H1 (cell line): ENCODE measurements around the gene TINAGL1. TPM values are rescaled to one million over a fixed set of nuclear protein-coding genes. Genes with fewer than 3 reads are reported as not detected.

Experiments
- CTCF ChIA-PET: fragments of 300-600 bp; sonication (Branson Sonifier 250); formaldehyde crosslinking; loops from one replicate; lab custom pipeline; 2021; ENCODE audit not compliant: partially characterized antibody; lab: Charles Lee
- POLR2A ChIA-PET: fragments of 300-600 bp; sonication (Branson Sonifier 250); formaldehyde crosslinking; loops from one replicate; lab custom pipeline; 2021; ENCODE audit warnings: inconsistent platforms; ENCODE audit not compliant: partially characterized antibody; lab: Charles Lee
- DNase-seq, 2 experiments: peaks; one replicate each; pipeline versions ENCODE4 v3.0.0 to v3.0.0-alpha.2; 2010 to 2022; ENCODE audit warnings: low spot score in 2 of 2, low read depth in 1 of 2, mixed read lengths in 1 of 2
- FAIRE-seq: peaks from 2 replicates; lab custom pipeline; 2011; peaks lifted over from hg19 to GRCh38; lab: Jason Lieb, UNC
- H2AFZ ChIP-seq: 2 replicates; pipeline ENCODE4 v1.8.1; 2012; ENCODE audit warnings: low read length, inconsistent platforms
- H2AK5ac ChIP-seq: 2 replicates; pipeline ENCODE4 v1.6.1; 2013; ENCODE audit warnings: low read depth, low read length
- H2BK120ac ChIP-seq: replicated peaks from 2 replicates; pipeline ENCODE3; 2013; ENCODE audit warnings: low read depth, low read length, inconsistent platforms
- H2BK12ac ChIP-seq: 2 replicates; pipeline ENCODE4 v1.6.1; 2013; ENCODE audit warnings: low read depth, low read length
- H2BK15ac ChIP-seq: 2 replicates; pipeline ENCODE4 v1.6.1; 2013; ENCODE audit warnings: low read length
- H2BK20ac ChIP-seq: 2 replicates; pipeline ENCODE4 v1.6.1; 2013; ENCODE audit warnings: low read length
- H2BK5ac ChIP-seq: 2 replicates; pipeline ENCODE4 v1.6.1; 2013; ENCODE audit warnings: low read depth, low read length
- H3K14ac ChIP-seq: 2 replicates; pipeline ENCODE4 v1.6.1; 2013; ENCODE audit warnings: inconsistent platforms; ENCODE audit not compliant: insufficient read length
- H3K18ac ChIP-seq: 2 replicates; pipeline ENCODE4 v1.6.1; 2013; ENCODE audit warnings: low read length; ENCODE audit errors: extremely low read depth
- H3K23ac ChIP-seq: 2 replicates; pipeline ENCODE4 v1.6.1; 2013; ENCODE audit warnings: inconsistent platforms; ENCODE audit not compliant: insufficient read length
- H3K23me2 ChIP-seq: 2 replicates; pipeline ENCODE4 v1.6.1; 2013; ENCODE audit warnings: low read depth, low read length
- H3K27ac ChIP-seq: 2 replicates; pipeline ENCODE4 v1.6.1; 2011; ENCODE audit warnings: low read depth, low read length, inconsistent platforms
- H3K27me3 ChIP-seq, 4 experiments: replicated peaks in 1 of 4; 1 replicate in 1 of 4; 2 replicates in 3 of 4; pipeline versions ENCODE4 v1.6.1 to v1.8.1; 2011 to 2013; ENCODE audit warnings: low read length in 3 of 4, mild to moderate bottlenecking in 3 of 4, inconsistent platforms in 2 of 4, mixed read lengths in 2 of 4, moderate library complexity in 1 of 4; ENCODE audit not compliant: control insufficient read depth in 3 of 4, insufficient read depth in 3 of 4; ENCODE audit errors: extremely low read depth in 1 of 4
- H3K36me3 ChIP-seq, 4 experiments: 2 replicates each; pipeline versions ENCODE4 v1.6.1 to v1.8.1; 2011 to 2013; ENCODE audit warnings: mild to moderate bottlenecking in 4 of 4, low read length in 3 of 4, moderate library complexity in 2 of 4, control low read depth in 1 of 4, inconsistent platforms in 1 of 4; ENCODE audit not compliant: insufficient read depth in 4 of 4, control insufficient read depth in 2 of 4
- H3K4ac ChIP-seq: replicated peaks from 2 replicates; pipeline ENCODE3; 2013; ENCODE audit warnings: low read length, low read depth, mixed read lengths, inconsistent platforms; ENCODE audit not compliant: insufficient read length
- H3K4me1 ChIP-seq, 4 experiments: replicated peaks in 1 of 4; 1 replicate in 1 of 4; 2 replicates in 3 of 4; pipeline versions ENCODE4 v1.6.1 to v1.8.1; 2011 to 2013; ENCODE audit warnings: low read length in 3 of 4, inconsistent platforms in 2 of 4, mixed read lengths in 1 of 4; ENCODE audit not compliant: insufficient read depth in 4 of 4, control insufficient read depth in 3 of 4
- H3K4me2 ChIP-seq, 2 experiments: 2 replicates each; pipeline versions ENCODE4 v1.6.1 to v1.8.1; 2011 to 2013; ENCODE audit warnings: low read depth in 2 of 2, low read length in 2 of 2, control low read depth in 1 of 2, inconsistent platforms in 1 of 2, mild to moderate bottlenecking in 1 of 2; ENCODE audit not compliant: insufficient read depth in 1 of 2
- H3K4me3 ChIP-seq, 4 experiments: fragments of 200-600, 300-600 bp in 1 of 4; sonication (generic), shearing (Covaris generic), sonication (Bioruptor Twin) in 1 of 4; 2 replicates each; pipeline versions ENCODE4 v1.5.1 to v1.8.1; 2011 to 2016; ENCODE audit warnings: low read length in 4 of 4, low read depth in 3 of 4, control low read depth in 2 of 4, inconsistent platforms in 2 of 4, mild to moderate bottlenecking in 2 of 4, mixed read lengths in 1 of 4, moderate library complexity in 1 of 4; ENCODE audit not compliant: insufficient read depth in 2 of 4; ENCODE audit errors: extremely low read depth in 1 of 4
- H3K56ac ChIP-seq: replicated peaks from 2 replicates; pipeline ENCODE3; 2013; ENCODE audit warnings: low read depth, mild to moderate bottlenecking, mixed read lengths, low read length, inconsistent platforms; ENCODE audit not compliant: insufficient read length
- H3K79me1 ChIP-seq: 2 replicates; pipeline ENCODE4 v1.6.1; 2013; ENCODE audit warnings: low read depth, low read length, control low read depth
- H3K79me2 ChIP-seq, 2 experiments: 2 replicates each; pipeline versions ENCODE4 v1.6.1 to v1.8.1; 2012 to 2013; ENCODE audit warnings: low read length in 2 of 2, mild to moderate bottlenecking in 2 of 2, inconsistent platforms in 1 of 2; ENCODE audit not compliant: insufficient read depth in 2 of 2, control insufficient read depth in 1 of 2
- H3K9ac ChIP-seq, 4 experiments: replicated peaks in 1 of 4; 1 replicate in 1 of 4; 2 replicates in 3 of 4; pipeline versions ENCODE4 v1.6.1 to v1.8.1; 2011 to 2013; ENCODE audit warnings: low read depth in 3 of 4, low read length in 3 of 4, control low read depth in 2 of 4, mild to moderate bottlenecking in 2 of 4, moderate library complexity in 2 of 4, inconsistent platforms in 1 of 4; ENCODE audit errors: extremely low read depth in 1 of 4
- H3K9me3 ChIP-seq, 2 experiments: 2 replicates each; pipeline versions ENCODE4 v1.6.1 to v1.8.1; 2012 to 2013; ENCODE audit warnings: mild to moderate bottlenecking in 2 of 2, moderate library complexity in 2 of 2, control low read depth in 1 of 2, inconsistent platforms in 1 of 2, low read depth in 1 of 2, low read length in 1 of 2, mixed read lengths in 1 of 2; ENCODE audit not compliant: insufficient read depth in 2 of 2
- H4K20me1 ChIP-seq, 2 experiments: replicated peaks in 1 of 2; 2 replicates each; pipeline versions ENCODE3 to v1.8.1; 2011 to 2013; ENCODE audit warnings: inconsistent platforms in 2 of 2, low read length in 2 of 2, mild to moderate bottlenecking in 1 of 2; ENCODE audit not compliant: insufficient read depth in 2 of 2, control insufficient read depth in 1 of 2
- H4K5ac ChIP-seq: 2 replicates; pipeline ENCODE4 v1.6.1; 2013; ENCODE audit warnings: low read length, low read depth, mixed read lengths, inconsistent platforms; ENCODE audit not compliant: insufficient read length
- H4K8ac ChIP-seq: 2 replicates; pipeline ENCODE4 v1.8.0; 2013; ENCODE audit warnings: mild to moderate bottlenecking, moderate library complexity, low read length, inconsistent platforms; ENCODE audit not compliant: insufficient read depth; ENCODE audit errors: extremely low read depth
- H4K91ac ChIP-seq: replicated peaks from 2 replicates; pipeline ENCODE3; 2013; ENCODE audit warnings: low read length, mixed read lengths, inconsistent platforms; ENCODE audit not compliant: insufficient read length
- FOSL1 ChIP-seq: IDR thresholded peaks from 2 replicates; pipeline ENCODE4 v1.6.1; 2011; ENCODE audit warnings: mild to moderate bottlenecking, low read depth, low read length, moderate library complexity; ENCODE audit not compliant: insufficient read depth
- KDM1A ChIP-seq: fragments of 200-600, 300-600 bp; sonication (generic); IDR thresholded peaks from 2 replicates; pipeline ENCODE4 v1.7.1; 2016; ENCODE audit warnings: mild to moderate bottlenecking, low read length, borderline replicate concordance
- KDM5A ChIP-seq: fragments of 200-600 bp; IDR thresholded peaks from 2 replicates; pipeline ENCODE4 v1.7.1; 2012; ENCODE audit warnings: mild to moderate bottlenecking, low read length, inconsistent platforms, mixed read lengths
- MAX ChIP-seq: IDR thresholded peaks from 2 replicates; pipeline ENCODE4 v1.6.1; 2012; ENCODE audit warnings: inconsistent platforms
- NRF1 ChIP-seq: IDR thresholded peaks from 2 replicates; pipeline ENCODE4 v1.6.1; 2011; ENCODE audit warnings: mild to moderate bottlenecking, low read depth, low read length, improper control_type of control experiment
- SIN3A ChIP-seq, 2 experiments: IDR thresholded peaks in 1 of 2; conservative IDR thresholded peaks in 1 of 2; 2 replicates each; pipeline ENCODE4 v1.6.1; 2011 to 2012; ENCODE audit warnings: low read length in 2 of 2, improper control_type of control experiment in 1 of 2, low read depth in 1 of 2, mild to moderate bottlenecking in 1 of 2
- SIRT6 ChIP-seq: IDR thresholded peaks from one replicate; pipeline ENCODE4 v1.7.1; 2012; ENCODE audit warnings: low read length, inconsistent platforms
- SRF ChIP-seq: IDR thresholded peaks from 2 replicates; pipeline ENCODE4 v1.6.1; 2011; ENCODE audit warnings: mild to moderate bottlenecking, low read depth, low read length, moderate library complexity
- WGBS, 2 experiments: shearing (Covaris generic) in 1 of 2; methylation state at CpG; one replicate each; pipeline versions ENCODE4 v1.1.6 to v1.1.7; 2013 to 2015; ENCODE audit warnings: low lambda C conversion rate in 2 of 2, mixed read lengths in 2 of 2, inconsistent platforms in 1 of 2, low coverage in 1 of 2, missing lambda C conversion rate in 1 of 2; ENCODE audit not compliant: insufficient replicate concordance in 2 of 2, insufficient coverage in 1 of 2, insufficient read length in 1 of 2; ENCODE audit errors: extremely low coverage in 1 of 2, missing lambda C conversion rate in 1 of 2; 5-methylcytosine and 5-hydroxymethylcytosine counted together
- polyA plus RNA-seq, 7 experiments: library from polyadenylated mRNA; depleted of rRNA in 3 of 7; stranded (reverse) in 5 of 7; unstranded in 2 of 7; fragments of >200 nt in 5 of 7; fragments of 200-250 nt in 2 of 7; gene quantifications; 1 replicate in 5 of 7; 2 replicates in 1 of 7; 4 replicates in 1 of 7; pipeline versions ENCODE4 v1.2.1 to v1.2.3, GENCODE V29; 2011 to 2013; ENCODE audit warnings: missing spikeins in 2 of 7, mixed read lengths in 2 of 7
- total RNA-seq: library from RNA; stranded (reverse); fragmentation: NEBNext Ultra II Directional; extraction: Animal tissue kit (Norgen Biotek cat#: 25700); gene quantifications from 2 replicates; pipeline ENCODE4 v1.2.1, GENCODE V29; 2021

Gene TINAGL1
- total and polyA plus RNA-seq, 2 of the 8 experiments (the other 6 are each of a cell fraction or from before 2014, with no cell fraction given), result 11.2 to 21.7 TPM

- Histone ChIP-seq H3K23me2 (no peaks in the 10 kb centered on the region), H4K20me1 (no peaks in the 10 kb centered on the region), H3K9ac (no peak overlapping the region), H3K27me3 (no peaks in the 10 kb centered on the region; a peak in 1 of 7 replicates), H3K36me3 (no peaks in the 10 kb centered on the region), H3K79me2 (no peaks in the 10 kb centered on the region), H3K27ac (no peak overlapping the region), H3K9me3 (no peaks in the 10 kb centered on the region), H3K4me3 (no peak overlapping the region), H3K18ac (no peak overlapping the region), H3K23ac (no peak overlapping the region), H3K4ac (no peak overlapping the region), H3K4me1 (peaks cover 0 to 3% (median 2%) of the 10 kb centered on the region in 4 experiments; a peak in 4 of 7 replicates), H3K79me1 (no peaks in the 10 kb centered on the region), H3K4me2 (no peak overlapping the region), H4K5ac (no peak overlapping the region), H2AK5ac (no peak overlapping the region), H2AFZ (no peak overlapping the region), H4K8ac (no peak overlapping the region), H4K91ac (no peak overlapping the region), H2BK5ac (no peak overlapping the region), H3K56ac (no peak overlapping the region), H2BK120ac (no peak overlapping the region), H3K14ac (no peak overlapping the region), H2BK12ac (0 out of 2 replicates have a peak overlapping the region, but pooled peaks have one; percentile 1), H2BK20ac (no peak overlapping the region), H2BK15ac (no peak overlapping the region)
- DNase-seq (peak in 1 of 2 experiments; percentile 32), FAIRE-seq (no peak)
- 84% methylated on average over 11 of the region's 11 CpGs; no CpG with 5 or more reads in 1 of the 2 experiments for WGBS, 2 experiments
- ChIA-PET CTCF (interaction anchor here (0.8 to 2.9 kb wide), 13 partner anchors 10 to 219 kb away, joined by 3 to 9 read pairs (median 4); partner anchors contain the start of gene HCRTR1), POLR2A (no interaction called here)
- TF ChIP-seq SIN3A (conservative IDR thresholded peaks at IDR 0.05 in 1 of 2, IDR thresholded peaks at IDR 0.05 in 1 of 2; ENCODE audit: low read depth in 1 of 2, low read length in 2 of 2) (no peak), FOSL1 (no peak), NRF1 (no peak), SIRT6 (no peak), SRF (no peak), KDM5A (no peak), MAX (no peak), KDM1A (no peak)
Measured at GRCh38 chr1:31570228-31570627, 6.1 kb upstream of the TINAGL1 start.
